Astrocyte of the spinal cord (primary cell): Measurements from ENCODE around the gene ADORA2A.

Experiments
- DNase-seq: peaks from one replicate; pipeline ENCODE4 v3.0.0; 2011; ENCODE audit warnings: low read depth, low spot score
- H3K4me3 ChIP-seq: 2 replicates; pipeline ENCODE4 v1.5.1; 2011; ENCODE audit warnings: low read depth, mild to moderate bottlenecking, low read length, moderate library complexity
- CTCF ChIP-seq: IDR thresholded peaks from 2 replicates; pipeline ENCODE4 v1.5.1; 2012; ENCODE audit warnings: low read depth, mild to moderate bottlenecking, low read length, inconsistent platforms
- in situ Hi-C: cut with HindIII; loops from 2 replicates; pipeline ENCODE4 v1.10.0; 2017; ENCODE audit warnings: low sequenced_read_pairs

The ADORA2A gene

DNA sequence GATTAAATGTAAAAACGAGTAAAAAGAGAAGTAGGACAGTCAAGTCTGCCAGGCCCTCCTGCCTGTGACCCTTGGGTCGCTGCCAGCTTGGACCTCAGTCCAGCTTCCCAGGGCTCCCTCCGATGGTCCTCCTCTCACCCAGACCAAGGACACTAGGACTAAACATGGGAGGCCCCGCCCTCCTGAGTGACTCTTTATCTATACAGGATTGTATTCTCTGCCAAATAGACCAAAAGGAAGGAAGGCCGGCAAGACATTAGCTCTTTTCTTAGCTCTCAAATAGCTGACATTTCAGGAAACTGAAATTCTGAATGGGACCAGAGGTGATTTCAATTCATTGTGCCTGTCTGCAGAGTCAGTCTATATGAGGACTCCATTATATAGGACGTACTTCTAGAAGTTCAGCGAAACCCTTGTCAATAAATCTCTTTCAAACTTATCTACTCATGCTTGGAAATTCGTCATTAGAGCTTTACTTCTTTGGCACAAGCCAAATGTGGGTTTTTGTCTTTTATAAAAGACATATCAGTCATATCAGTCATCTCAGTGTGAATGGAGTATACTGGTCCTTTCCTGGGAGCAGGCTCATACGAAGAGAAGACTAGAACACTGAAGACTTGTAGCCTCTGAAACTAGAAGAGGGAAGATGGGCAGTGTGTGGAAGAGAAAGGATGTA, 28.5 kb downstream of the ADORA2A start:
- in situ Hi-C loops = no loop called here
- TF ChIP-seq CTCF = no peak
- no peak overlapping the region for H3K4me3 ChIP-seq
- DNase-seq = no peak

- in situ Hi-C loops = no loop called here
- no peak overlapping the region for H3K4me3 ChIP-seq
- no peak for TF ChIP-seq CTCF
- DNase-seq = no peak
Measured at GRCh38 chr22:24457894-24458420, 30.6 kb downstream of the ADORA2A start.

DNA sequence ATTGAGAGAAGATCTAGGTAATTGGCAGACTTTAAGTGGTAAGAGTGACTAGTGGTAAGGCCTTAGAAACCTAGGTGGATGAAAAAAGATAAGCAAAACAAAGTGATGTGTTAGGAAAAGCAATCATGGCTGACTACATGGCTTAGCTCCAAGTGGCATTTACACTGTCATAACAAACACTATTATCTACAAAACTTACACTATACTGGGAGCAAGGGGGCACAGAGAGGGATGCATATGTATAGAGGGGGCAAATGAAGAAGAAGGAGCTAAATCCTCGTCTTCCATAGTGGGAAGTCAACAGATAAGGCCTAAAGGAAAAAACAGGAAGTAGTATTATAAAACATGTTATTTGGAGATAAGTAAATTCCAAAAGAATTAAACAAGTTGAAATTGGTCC, 32.5 kb downstream of the ADORA2A start:
- no peak for DNase-seq
- H3K4me3 ChIP-seq = no peak overlapping the region
- TF ChIP-seq CTCF = no peak
- in situ Hi-C loops = no loop called here

GRCh38 chr22:24460418-24461089, 33.2 kb downstream of the ADORA2A start:
- in situ Hi-C loops = no loop called here
- no peak overlapping the region for H3K4me3 ChIP-seq
- peak; percentile 59 for DNase-seq
- peak; percentile 30 for TF ChIP-seq CTCF

DNA sequence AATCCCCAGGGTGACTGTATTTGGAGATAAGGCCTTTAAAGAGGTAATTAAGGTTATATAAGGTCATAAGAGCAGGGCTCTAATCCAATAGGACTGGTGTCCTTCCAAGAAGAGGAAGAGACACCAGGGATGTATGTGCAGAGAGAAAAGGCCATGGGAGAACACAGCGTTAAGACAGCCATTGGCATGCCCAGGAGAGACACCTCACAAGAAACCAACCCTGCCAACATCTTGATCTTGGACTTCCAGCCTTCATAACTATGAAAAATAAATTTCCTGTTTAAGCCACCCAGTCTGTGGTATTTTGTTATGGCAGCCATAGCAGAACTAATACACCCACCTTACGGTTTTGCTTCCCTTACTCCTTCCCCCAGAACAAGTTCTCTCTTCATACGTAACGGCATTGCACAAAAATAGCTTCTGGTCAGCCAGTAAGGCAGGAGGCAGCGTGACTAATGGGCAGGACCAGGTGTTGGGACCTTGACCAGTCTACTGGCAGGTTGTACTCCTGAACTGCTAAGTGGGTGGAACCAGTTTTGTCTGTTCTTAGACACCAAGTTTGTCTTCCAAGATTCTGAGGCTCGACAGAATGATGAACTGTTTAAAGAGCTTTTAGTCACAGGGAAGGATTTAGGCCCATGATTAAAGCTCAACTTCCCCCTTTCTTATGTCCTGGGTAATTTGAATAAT, 35.8 kb downstream of the ADORA2A start:
- no peak for DNase-seq
- in situ Hi-C loops = no loop called here
- no peak overlapping the region for H3K4me3 ChIP-seq
- TF ChIP-seq CTCF = no peak

DNA sequence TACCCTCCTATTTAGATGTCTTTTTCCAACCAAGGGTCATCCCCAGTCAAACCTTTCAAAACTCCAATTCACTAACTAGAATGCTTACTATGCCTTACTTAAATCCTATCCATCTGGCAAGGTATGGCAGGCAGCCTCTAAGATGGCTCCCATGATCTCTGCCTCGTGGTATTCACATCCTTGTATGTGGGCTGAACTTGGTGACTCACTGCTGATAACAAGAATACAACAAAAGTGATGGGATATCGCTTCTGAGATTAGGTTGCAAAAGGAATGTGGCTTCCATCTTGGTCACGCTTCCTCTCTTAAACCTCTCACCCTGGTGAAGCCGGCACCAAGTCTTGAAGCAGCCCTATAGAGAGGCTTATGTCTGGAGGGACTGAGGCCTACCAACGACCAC, 38.2 kb downstream of the ADORA2A start:
- DNase-seq = peak; percentile 62
- TF ChIP-seq CTCF = no peak
- in situ Hi-C loops = no loop called here
- H3K4me3 ChIP-seq = no peak overlapping the region
